Mesenchymal stem cell (in vitro differentiated cells and primary cell): ENCODE results near the gene CLDN14.

ENCODE experiments used
- DNase-seq: peaks from one replicate; pipeline ENCODE4 v3.0.0-alpha.2; 2013
- H2AFZ ChIP-seq: one replicate; pipeline ENCODE4 v1.6.1; 2013; ENCODE audit warnings: low read depth, mild to moderate bottlenecking, control low read depth, inconsistent platforms, low read length, moderate library complexity
- H2AK5ac ChIP-seq: 2 replicates; pipeline ENCODE4 v1.6.1; 2013; ENCODE audit warnings: low read length, moderate library complexity, mild to moderate bottlenecking, inconsistent platforms; ENCODE audit not compliant: severe bottlenecking
- H2BK120ac ChIP-seq: one replicate; pipeline ENCODE4 v1.6.1; 2013; ENCODE audit warnings: low read depth, mild to moderate bottlenecking, inconsistent platforms, low read length, moderate library complexity
- H2BK12ac ChIP-seq, 2 experiments: one replicate each; pipeline ENCODE4 v1.6.1; 2013; ENCODE audit warnings: inconsistent platforms in 2 of 2, low read length in 2 of 2, mild to moderate bottlenecking in 2 of 2, moderate library complexity in 2 of 2, control low read depth in 1 of 2
- H2BK15ac ChIP-seq: one replicate; pipeline ENCODE4 v1.6.1; 2013; ENCODE audit warnings: mild to moderate bottlenecking, low read depth, inconsistent platforms; ENCODE audit not compliant: poor library complexity, severe bottlenecking
- H2BK5ac ChIP-seq: 2 replicates; pipeline ENCODE4 v1.6.1; 2013; ENCODE audit warnings: low read depth, mild to moderate bottlenecking, low read length, control low read depth, inconsistent platforms; ENCODE audit not compliant: poor library complexity, severe bottlenecking
- H3K14ac ChIP-seq, 2 experiments: one replicate each; pipeline ENCODE4 v1.6.1; 2013; ENCODE audit warnings: inconsistent platforms in 2 of 2, low read length in 2 of 2, control low read depth in 1 of 2, mild to moderate bottlenecking in 1 of 2, moderate library complexity in 1 of 2
- H3K18ac ChIP-seq, 2 experiments: one replicate each; pipeline ENCODE4 v1.6.1; 2013; ENCODE audit warnings: inconsistent platforms in 2 of 2, low read length in 2 of 2, control low read depth in 1 of 2, low read depth in 1 of 2, mild to moderate bottlenecking in 1 of 2
- H3K23ac ChIP-seq, 2 experiments: one replicate each; pipeline ENCODE4 v1.6.1; 2013; ENCODE audit warnings: inconsistent platforms in 2 of 2, low read length in 2 of 2, mild to moderate bottlenecking in 2 of 2, moderate library complexity in 2 of 2, control low read depth in 1 of 2
- H3K27ac ChIP-seq: 2 replicates; pipeline ENCODE4 v1.5.1; 2013; ENCODE audit warnings: mild to moderate bottlenecking, moderate library complexity, low read length, control low read depth, inconsistent platforms; ENCODE audit not compliant: poor library complexity, severe bottlenecking
- H3K27me3 ChIP-seq, 2 experiments: 2 replicates each; pipeline versions ENCODE4 v1.6.1 to v1.7.0; 2013; ENCODE audit warnings: low read length in 2 of 2, mild to moderate bottlenecking in 2 of 2, moderate library complexity in 2 of 2, control low read depth in 1 of 2, inconsistent platforms in 1 of 2; ENCODE audit not compliant: control insufficient read depth in 1 of 2, insufficient read depth in 1 of 2
- H3K36me3 ChIP-seq, 2 experiments: 2 replicates each; pipeline versions ENCODE4 v1.6.1 to v1.7.0; 2013; ENCODE audit warnings: low read length in 2 of 2, control low read depth in 1 of 2, inconsistent platforms in 1 of 2, low read depth in 1 of 2, mild to moderate bottlenecking in 1 of 2; ENCODE audit not compliant: insufficient read depth in 2 of 2, control insufficient read depth in 1 of 2
- H3K4ac ChIP-seq, 2 experiments: one replicate each; pipeline ENCODE4 v1.6.1; 2013; ENCODE audit warnings: inconsistent platforms in 2 of 2, low read length in 2 of 2, mild to moderate bottlenecking in 2 of 2, moderate library complexity in 2 of 2, control low read depth in 1 of 2, low read depth in 1 of 2
- H3K4me1 ChIP-seq: 2 replicates; pipeline ENCODE4 v1.6.1; 2013; ENCODE audit warnings: low read depth, low read length, control low read depth; ENCODE audit not compliant: control insufficient read depth, insufficient read depth
- H3K4me2 ChIP-seq: 2 replicates; pipeline ENCODE4 v1.6.1; 2013; ENCODE audit warnings: low read length, mild to moderate bottlenecking, inconsistent platforms; ENCODE audit not compliant: poor library complexity, severe bottlenecking
- H3K4me3 ChIP-seq, 2 experiments: 2 replicates each; pipeline versions ENCODE4 v1.5.1 to v1.7.0; 2013; ENCODE audit warnings: low read length in 2 of 2, mild to moderate bottlenecking in 2 of 2, control low read depth in 1 of 2, low read depth in 1 of 2; ENCODE audit not compliant: insufficient read depth in 1 of 2
- H3K79me1 ChIP-seq: replicated peaks from 2 replicates; pipeline ENCODE4 v1.6.1; 2013; ENCODE audit warnings: mild to moderate bottlenecking, control low read depth, low read length, inconsistent platforms; ENCODE audit not compliant: poor library complexity, severe bottlenecking
- H3K9ac ChIP-seq: 2 replicates; pipeline ENCODE4 v1.7.0; 2013; ENCODE audit warnings: mild to moderate bottlenecking, low read length, moderate library complexity
- H3K9me3 ChIP-seq: 2 replicates; pipeline ENCODE4 v1.7.0; 2013; ENCODE audit warnings: mild to moderate bottlenecking, low read length; ENCODE audit not compliant: control insufficient read depth
- H4K8ac ChIP-seq: one replicate; pipeline ENCODE4 v1.6.1; 2013; ENCODE audit warnings: inconsistent platforms, mild to moderate bottlenecking, low read length, moderate library complexity
- H4K91ac ChIP-seq: one replicate; pipeline ENCODE4 v1.6.1; 2013; ENCODE audit warnings: mild to moderate bottlenecking, low read length, inconsistent platforms
- WGBS: methylation state at CpG from one replicate; pipeline ENCODE4 v1.1.7; 2013; ENCODE audit warnings: mixed read lengths; 5-methylcytosine and 5-hydroxymethylcytosine counted together

Gene CLDN14

GRCh38 chr21:36506482-36506881 is 26.6 kb upstream of the CLDN14 start:
- Histone ChIP-seq H3K9me3 (no peaks in the 10 kb centered on the region), H3K23ac (no peak overlapping the region), H3K79me1 (no peaks in the 10 kb centered on the region), H3K4me3 (no peak overlapping the region), H3K4me2 (no peak overlapping the region), H2BK12ac (no peak overlapping the region), H2AFZ (no peak overlapping the region), H2AK5ac (no peak overlapping the region), H3K9ac (no peak overlapping the region), H3K4me1 (no peaks in the 10 kb centered on the region), H2BK5ac (no peak overlapping the region), H3K18ac (no peak overlapping the region), H3K27me3 (peaks cover 0 to 16% of the 10 kb centered on the region in 2 experiments), H3K14ac (no peak overlapping the region), H2BK120ac (no peak overlapping the region), H4K8ac (no peak overlapping the region), H3K36me3 (no peaks in the 10 kb centered on the region), H3K4ac (no peak overlapping the region), H4K91ac (no peak overlapping the region), H2BK15ac (no peak overlapping the region), H3K27ac (no peak overlapping the region)
- DNase-seq: no peak
- 85% methylated on average over 9 of the region's 9 CpGs for WGBS

GRCh38 chr21:36504067-36505058 is 24.4 kb upstream of the CLDN14 start:
- H3K27ac ChIP-seq: no peak overlapping the region
- H2AFZ ChIP-seq: no peak overlapping the region
- H3K23ac ChIP-seq: no peak overlapping the region
- no peak overlapping the region for H3K14ac ChIP-seq
- H3K18ac ChIP-seq: no peak overlapping the region
- H3K79me1 ChIP-seq: no peaks in the 10 kb centered on the region
- H2AK5ac ChIP-seq: no peak overlapping the region
- no peak overlapping the region for H2BK120ac ChIP-seq
- H3K4me1 ChIP-seq: peaks cover 4% of the 10 kb centered on the region
- no peak overlapping the region for H4K8ac ChIP-seq
- peaks cover 0 to 9% of the 10 kb centered on the region in 2 experiments for H3K27me3 ChIP-seq
- no peak overlapping the region for H2BK12ac ChIP-seq
- H4K91ac ChIP-seq: no peak overlapping the region
- peak; percentile 44 for DNase-seq
- H3K9me3 ChIP-seq: no peaks in the 10 kb centered on the region
- H3K9ac ChIP-seq: no peak overlapping the region
- H2BK15ac ChIP-seq: no peak overlapping the region
- WGBS: 33% methylated on average over 3 of the region's 5 CpGs
- no peak overlapping the region for H2BK5ac ChIP-seq
- no peaks in the 10 kb centered on the region for H3K36me3 ChIP-seq
- H3K4me3 ChIP-seq: no peak overlapping the region
- H3K4me2 ChIP-seq: no peak overlapping the region
- no peak overlapping the region for H3K4ac ChIP-seq

- H4K91ac ChIP-seq: no peak overlapping the region
- H3K4me2 ChIP-seq: no peak overlapping the region
- H3K4ac ChIP-seq: no peak overlapping the region
- H4K8ac ChIP-seq: no peak overlapping the region
- peaks cover 5 to 9% of the 10 kb centered on the region in 2 experiments for H3K27me3 ChIP-seq
- no peak overlapping the region for H2BK15ac ChIP-seq
- H3K9ac ChIP-seq: no peak overlapping the region
- H3K79me1 ChIP-seq: no peaks in the 10 kb centered on the region
- no peak overlapping the region for H3K27ac ChIP-seq
- H3K36me3 ChIP-seq: no peaks in the 10 kb centered on the region
- DNase-seq: no peak
- peaks cover 4% of the 10 kb centered on the region for H3K4me1 ChIP-seq
- WGBS: no CpG with 5 or more reads among the region's 2 CpGs
- H3K18ac ChIP-seq: no peak overlapping the region
- no peaks in the 10 kb centered on the region for H3K9me3 ChIP-seq
- no peak overlapping the region for H3K4me3 ChIP-seq
- no peak overlapping the region for H2BK5ac ChIP-seq
- no peak overlapping the region for H3K23ac ChIP-seq
- H2BK12ac ChIP-seq: no peak overlapping the region
- H2BK120ac ChIP-seq: no peak overlapping the region
- H2AFZ ChIP-seq: no peak overlapping the region
- H2AK5ac ChIP-seq: no peak overlapping the region
- no peak overlapping the region for H3K14ac ChIP-seq
Observed at GRCh38 chr21:36502365-36502764, 22.4 kb upstream of the CLDN14 start.

- H3K18ac ChIP-seq: no peak overlapping the region
- H2AK5ac ChIP-seq: peak overlapping the region; percentile 47
- no peak overlapping the region for H2BK15ac ChIP-seq
- DNase-seq: no peak
- no peak overlapping the region for H3K4ac ChIP-seq
- no peaks in the 10 kb centered on the region for H3K36me3 ChIP-seq
- no peak overlapping the region for H4K8ac ChIP-seq
- H4K91ac ChIP-seq: no peak overlapping the region
- H3K9me3 ChIP-seq: no peaks in the 10 kb centered on the region
- H3K9ac ChIP-seq: no peak overlapping the region
- H3K27me3 ChIP-seq: peaks cover 5 to 9% of the 10 kb centered on the region in 2 experiments
- H2BK12ac ChIP-seq: no peak overlapping the region
- H3K14ac ChIP-seq: no peak overlapping the region
- H3K27ac ChIP-seq: no peak overlapping the region
- no peak overlapping the region for H2BK5ac ChIP-seq
- H3K4me1 ChIP-seq: peaks cover 4% of the 10 kb centered on the region
- H3K4me2 ChIP-seq: no peak overlapping the region
- WGBS: 53% methylated on average over 4 of the region's 4 CpGs
- H2BK120ac ChIP-seq: no peak overlapping the region
- no peaks in the 10 kb centered on the region for H3K79me1 ChIP-seq
- no peak overlapping the region for H3K4me3 ChIP-seq
- H3K23ac ChIP-seq: no peak overlapping the region
- H2AFZ ChIP-seq: no peak overlapping the region
Observed at GRCh38 chr21:36501589-36501892, 21.6 kb upstream of the CLDN14 start.
